HCT116 (cell line): ENCODE data around the gene SPON1. TPM values are rescaled to one million over a fixed set of nuclear protein-coding genes. Genes with fewer than 3 reads are reported as not detected.

Experiments used
- ATAC-seq: fragments of 200-7000 bp; cut with Tn5 transposase; 2 replicates; pipeline ENCODE4 v1.9.1; 2020; ENCODE audit warnings: mild to moderate bottlenecking, moderate library complexity
- BruUV-seq: library from RNA; stranded (reverse); fragments of 400-500 nt; replicated peaks from 2 replicates; lab custom pipeline; 2021; lab: Mats Ljungman, UMichigan
- CTCF ChIA-PET: fragments of 300-600 bp; sonication (Branson Sonifier 250); formaldehyde crosslinking; loops from one replicate; lab custom pipeline; 2021; ENCODE audit warnings: antibody characterized with exemption; lab: Charles Lee
- POLR2A ChIA-PET: fragments of 300-600, 350-600 bp; sonication (Branson Sonifier 250); formaldehyde crosslinking; loops from one replicate; lab custom pipeline; 2021; ENCODE audit warnings: antibody characterized with exemption; lab: Charles Lee
- RAD21 ChIA-PET, 2 experiments: fragments of 300-600 bp; sonication (Branson Sonifier 250); formaldehyde crosslinking; loops; one replicate each; lab custom pipeline; 2023; ENCODE audit warnings: low total read pairs in 2 of 2; ENCODE audit not compliant: uncharacterized antibody in 2 of 2, unreplicated experiment in 2 of 2, low non-redundant PET in 1 of 2; lab: Charles Lee
- DNase-seq: peaks from one replicate; pipeline ENCODE4 v3.0.0-alpha.2; 2010; ENCODE audit warnings: low read depth, low spot score
- H2AFZ ChIP-seq: fragments of 200-600 bp; shearing (Covaris generic), sonication (generic); 2 replicates; pipeline ENCODE4 v1.6.1; 2017; ENCODE audit warnings: low read depth, mixed run types, mixed read lengths, antibody characterized with exemption, low read length; ENCODE audit not compliant: poor library complexity, severe bottlenecking
- H3K27ac ChIP-seq: 2 replicates; pipeline ENCODE4 v1.5.1; 2012; ENCODE audit warnings: low read depth, low read length
- H3K27me3 ChIP-seq: fragments of 200-600 bp; sonication (generic); 2 replicates; pipeline ENCODE4 v1.6.1; 2016; ENCODE audit warnings: mixed run types, low read length, mixed read lengths; ENCODE audit not compliant: insufficient read depth
- H3K36me3 ChIP-seq, 2 experiments: fragments of 200-500 bp in 1 of 2; fragments of 200-600 bp in 1 of 2; sonication (Bioruptor generic) in 1 of 2; sonication (generic) in 1 of 2; 2 replicates each; pipeline versions ENCODE4 v1.5.1 to v1.6.1; 2014 to 2016; ENCODE audit warnings: low read length in 2 of 2, inconsistent platforms in 1 of 2, mixed read lengths in 1 of 2, mixed run types in 1 of 2; ENCODE audit not compliant: insufficient read depth in 2 of 2, control insufficient read depth in 1 of 2
- H3K4me1 ChIP-seq, 2 experiments: fragments of 200-600 bp in 1 of 2; sonication (generic) in 1 of 2; 2 replicates each; pipeline versions ENCODE4 v1.5.1 to v1.6.1; 2012 to 2017; ENCODE audit warnings: low read length in 2 of 2, inconsistent platforms in 1 of 2, mild to moderate bottlenecking in 1 of 2, mixed read lengths in 1 of 2, mixed run types in 1 of 2, moderate library complexity in 1 of 2; ENCODE audit not compliant: insufficient read depth in 2 of 2, control insufficient read depth in 1 of 2
- H3K4me2 ChIP-seq: fragments of 200-600 bp; sonication (generic); 2 replicates; pipeline ENCODE4 v1.6.1; 2017; ENCODE audit warnings: mixed run types, low read length, mixed read lengths
- H3K4me3 ChIP-seq, 2 experiments: fragments of 200-600 bp in 1 of 2; sonication (generic) in 1 of 2; replicated peaks in 1 of 2; 2 replicates each; pipeline ENCODE4 v1.5.1; 2011 to 2016; ENCODE audit warnings: low read length in 2 of 2, control low read depth in 1 of 2, low read depth in 1 of 2, mild to moderate bottlenecking in 1 of 2, mixed read lengths in 1 of 2, mixed run types in 1 of 2
- H3K79me2 ChIP-seq: fragments of 200-600 bp; sonication (generic); 2 replicates; pipeline ENCODE4 v1.6.1; 2017; ENCODE audit warnings: mild to moderate bottlenecking, mixed run types, low read length, moderate library complexity, mixed read lengths; ENCODE audit not compliant: insufficient read depth
- H3K9ac ChIP-seq: fragments of 200-600 bp; sonication (generic); 2 replicates; pipeline ENCODE4 v1.6.1; 2016; ENCODE audit warnings: low read length, mixed read lengths
- H3K9me2 ChIP-seq: fragments of 200-600 bp; sonication (generic), shearing (Covaris generic); 2 replicates; pipeline ENCODE4 v1.6.1; 2017; ENCODE audit warnings: mixed run types, mild to moderate bottlenecking, moderate library complexity; ENCODE audit not compliant: insufficient read depth
- H3K9me3 ChIP-seq, 2 experiments: fragments of 200-500 bp in 1 of 2; fragments of 200-600 bp in 1 of 2; sonication (Bioruptor generic) in 1 of 2; sonication (generic) in 1 of 2; 2 replicates each; pipeline ENCODE4 v1.6.1; 2014 to 2017; ENCODE audit warnings: low read length in 2 of 2, mixed read lengths in 2 of 2, inconsistent platforms in 1 of 2, low read depth in 1 of 2, mild to moderate bottlenecking in 1 of 2, mixed run types in 1 of 2, moderate library complexity in 1 of 2; ENCODE audit not compliant: control insufficient read depth in 1 of 2, insufficient read depth in 1 of 2
- H4K20me1 ChIP-seq: fragments of 200-600 bp; sonication (generic), shearing (Covaris generic); 2 replicates; pipeline ENCODE4 v1.6.1; 2017; ENCODE audit warnings: mixed run types, mild to moderate bottlenecking, moderate library complexity; ENCODE audit not compliant: insufficient read depth
- ELF1 ChIP-seq: IDR thresholded peaks from 2 replicates; pipeline ENCODE4 v1.6.1; 2012; ENCODE audit warnings: low read depth, borderline replicate concordance
- JUND ChIP-seq: IDR thresholded peaks from 2 replicates; pipeline ENCODE4 v1.6.1; 2012
- POLR2A ChIP-seq: IDR thresholded peaks from 2 replicates; pipeline ENCODE4 v1.7.0; 2011; ENCODE audit warnings: borderline replicate concordance; ENCODE audit not compliant: insufficient read depth, insufficient read length; ENCODE audit errors: extremely low read depth
- RAD21 ChIP-seq: IDR thresholded peaks from 2 replicates; pipeline ENCODE4 v1.6.1; 2012; ENCODE audit warnings: low read depth, mild to moderate bottlenecking
- SIN3A ChIP-seq: IDR thresholded peaks from 2 replicates; pipeline ENCODE4 v1.6.1; 2012; ENCODE audit warnings: low read depth
- YY1 ChIP-seq: IDR thresholded peaks from 2 replicates; pipeline ENCODE4 v1.6.1; 2011; ENCODE audit warnings: low read length, low read depth, moderate library complexity, mild to moderate bottlenecking; ENCODE audit not compliant: insufficient replicate concordance; ENCODE audit errors: extremely low read depth
- ZFX ChIP-seq: fragments of 450-650 bp; IDR thresholded peaks from 2 replicates; pipeline ENCODE4 v1.6.1; 2017
- ZNF274 ChIP-seq: fragments of 200-500 bp; sonication (Bioruptor generic); IDR thresholded peaks from 2 replicates; pipeline ENCODE4 v1.6.1; 2014; ENCODE audit warnings: mild to moderate bottlenecking, low read depth, low read length, inconsistent platforms
- intact Hi-C: fragments of 100-400 bp; cut with micrococcal nuclease; formaldehyde crosslinking; loops from 2 replicates; pipeline ENCODE4 v1.10.0; 2022
- total RNA-seq: library from RNA; stranded (reverse); gene quantifications from one replicate; pipeline ENCODE4 v1.2.1, GENCODE V29; 2021; ENCODE audit not compliant: unreplicated experiment
- TF ChIP-seq, protein P1 (sequence below): IDR thresholded peaks from 2 replicates; pipeline ENCODE4 v1.6.1; 2012
- TF ChIP-seq, protein P2 (sequence below): IDR thresholded peaks from 2 replicates; pipeline ENCODE4 v1.6.1; 2012
- TF ChIP-seq, protein P3 (sequence below): IDR thresholded peaks from 2 replicates; pipeline ENCODE4 v1.6.1; 2011; ENCODE audit warnings: mild to moderate bottlenecking, low read length, moderate library complexity; ENCODE audit not compliant: insufficient replicate concordance; ENCODE audit errors: extremely low read depth
- TF ChIP-seq, protein P4 (sequence below): IDR thresholded peaks from 2 replicates; pipeline ENCODE4 v1.6.1; 2012; ENCODE audit warnings: low read depth

Gene SPON1
- total RNA-seq, 1 experiment from 2014 or later: 0.17 TPM

DNA sequence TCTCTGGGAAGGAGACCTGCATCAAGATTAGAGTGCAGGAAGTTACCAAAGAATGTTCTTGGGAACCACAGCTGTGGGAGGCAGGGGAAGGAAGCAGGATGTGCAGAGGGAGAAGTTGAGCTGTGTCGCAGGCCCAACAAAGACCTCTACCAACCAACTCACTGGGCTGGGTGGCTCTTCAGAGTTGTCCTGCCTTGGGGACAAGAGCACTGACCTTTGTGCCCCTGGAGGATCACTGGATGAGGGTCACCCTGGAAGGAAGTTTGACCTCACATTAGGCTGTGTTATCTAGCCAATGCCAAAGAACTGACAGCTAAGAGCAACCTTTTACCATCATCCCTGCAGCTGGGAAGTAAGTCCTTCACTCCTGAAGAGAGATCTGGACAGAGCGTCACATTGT, 265.8 kb downstream of the SPON1 start (continued):
- TF ChIP-seq YY1 (no peak), RAD21 (no peak)

DNA sequence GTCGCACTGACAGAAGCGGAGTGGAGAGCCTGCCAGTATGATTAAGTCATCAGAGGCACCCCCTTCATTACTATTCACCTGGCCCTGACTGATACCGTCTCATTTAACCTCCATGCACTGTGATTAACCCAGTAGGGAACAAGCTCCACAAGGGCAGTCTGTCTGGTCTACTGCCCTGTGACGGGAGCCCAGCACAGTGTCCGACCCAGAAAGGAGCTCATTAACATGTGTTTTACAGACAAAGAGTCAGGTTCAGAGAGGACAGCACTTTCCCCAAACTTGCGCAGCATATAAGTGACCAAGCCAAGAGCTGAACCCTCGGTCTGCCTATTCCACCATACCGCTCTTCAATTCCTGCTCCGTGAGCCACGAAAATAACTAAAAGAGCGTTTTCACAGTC, 266.9 kb downstream of the SPON1 start:
- Histone ChIP-seq H3K9me2 (no peaks in the 10 kb centered on the region), H3K4me1 (no peaks in the 10 kb centered on the region), H3K9ac (no peak overlapping the region), H3K27me3 (peaks cover 17% of the 10 kb centered on the region; the same call in 1 of the 2 replicates), H3K9me3 (no peaks in the 10 kb centered on the region), H3K79me2 (no peaks in the 10 kb centered on the region), H3K4me3 (no peak overlapping the region), H3K4me2 (no peak overlapping the region), H4K20me1 (no peaks in the 10 kb centered on the region), H3K36me3 (no peaks in the 10 kb centered on the region), H2AFZ (no peak overlapping the region), H3K27ac (no peak overlapping the region)
- intact Hi-C loops: no loop called here
- ChIA-PET CTCF (interaction anchor here (1.1 kb wide), 1 partner anchor 259 kb away, joined by 3 read pairs; no protein-coding TSS in a partner anchor), POLR2A (no interaction called here), RAD21 (no interaction called here)
- no TSS peak for BruUV-seq
- ATAC-seq (no peak), DNase-seq (no peak)
- TF ChIP-seq SIN3A (no peak), ZNF274 (no peak), ELF1 (no peak), POLR2A (no peak)
- TF ChIP-seq, protein P1, sequence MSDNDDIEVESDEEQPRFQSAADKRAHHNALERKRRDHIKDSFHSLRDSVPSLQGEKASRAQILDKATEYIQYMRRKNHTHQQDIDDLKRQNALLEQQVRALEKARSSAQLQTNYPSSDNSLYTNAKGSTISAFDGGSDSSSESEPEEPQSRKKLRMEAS: no peak

DNA sequence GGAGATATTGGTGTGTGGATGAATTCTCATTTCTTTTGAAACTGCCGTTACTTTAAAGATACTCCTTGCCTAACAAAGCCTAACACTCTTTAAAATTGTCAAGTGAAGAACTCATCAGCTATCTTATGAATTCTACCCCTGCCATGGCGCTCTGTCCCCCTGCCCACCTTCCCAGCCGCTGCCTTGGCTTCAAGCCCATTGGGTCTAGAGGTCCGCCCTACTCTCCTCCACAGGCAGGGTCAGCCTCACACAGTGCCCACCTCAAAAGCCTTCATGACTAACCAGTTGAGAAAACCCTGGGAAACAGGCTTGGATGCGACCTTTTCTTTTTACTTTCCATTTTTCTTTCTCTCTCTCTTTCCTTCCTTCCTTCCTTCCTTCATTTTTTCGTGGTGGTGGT, 267.9 kb downstream of the SPON1 start:
- ATAC-seq (no peak), DNase-seq (no peak)
- Histone ChIP-seq H3K9me2 (no peaks in the 10 kb centered on the region), H3K9me3 (no peaks in the 10 kb centered on the region), H3K4me2 (no peak overlapping the region), H3K4me1 (no peaks in the 10 kb centered on the region), H4K20me1 (no peaks in the 10 kb centered on the region), H3K27ac (no peak overlapping the region), H3K4me3 (no peak overlapping the region), H3K36me3 (no peaks in the 10 kb centered on the region), H3K79me2 (no peaks in the 10 kb centered on the region), H3K9ac (no peak overlapping the region), H2AFZ (no peak overlapping the region), H3K27me3 (peaks cover 18% of the 10 kb centered on the region; the same call in 1 of the 2 replicates)
- RAD21 ChIA-PET: interaction anchor here in 1 of 2 experiments (0.7 kb wide), 1 partner anchor 554 kb away, joined by 12 read pairs; no protein-coding TSS in a partner anchor
- CTCF ChIA-PET: interaction anchor here (1.1 kb wide), 1 partner anchor 260 kb away, joined by 3 read pairs; no protein-coding TSS in a partner anchor
- no TSS peak for BruUV-seq
- POLR2A ChIA-PET: no interaction called here
- intact Hi-C loops: no loop called here
- TF ChIP-seq, protein P2, sequence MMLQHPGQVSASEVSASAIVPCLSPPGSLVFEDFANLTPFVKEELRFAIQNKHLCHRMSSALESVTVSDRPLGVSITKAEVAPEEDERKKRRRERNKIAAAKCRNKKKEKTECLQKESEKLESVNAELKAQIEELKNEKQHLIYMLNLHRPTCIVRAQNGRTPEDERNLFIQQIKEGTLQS: no peak
- TF ChIP-seq RAD21: no peak
- TF ChIP-seq, protein P1: no peak
- no peak for TF ChIP-seq ZFX
- TF ChIP-seq, protein P3, sequence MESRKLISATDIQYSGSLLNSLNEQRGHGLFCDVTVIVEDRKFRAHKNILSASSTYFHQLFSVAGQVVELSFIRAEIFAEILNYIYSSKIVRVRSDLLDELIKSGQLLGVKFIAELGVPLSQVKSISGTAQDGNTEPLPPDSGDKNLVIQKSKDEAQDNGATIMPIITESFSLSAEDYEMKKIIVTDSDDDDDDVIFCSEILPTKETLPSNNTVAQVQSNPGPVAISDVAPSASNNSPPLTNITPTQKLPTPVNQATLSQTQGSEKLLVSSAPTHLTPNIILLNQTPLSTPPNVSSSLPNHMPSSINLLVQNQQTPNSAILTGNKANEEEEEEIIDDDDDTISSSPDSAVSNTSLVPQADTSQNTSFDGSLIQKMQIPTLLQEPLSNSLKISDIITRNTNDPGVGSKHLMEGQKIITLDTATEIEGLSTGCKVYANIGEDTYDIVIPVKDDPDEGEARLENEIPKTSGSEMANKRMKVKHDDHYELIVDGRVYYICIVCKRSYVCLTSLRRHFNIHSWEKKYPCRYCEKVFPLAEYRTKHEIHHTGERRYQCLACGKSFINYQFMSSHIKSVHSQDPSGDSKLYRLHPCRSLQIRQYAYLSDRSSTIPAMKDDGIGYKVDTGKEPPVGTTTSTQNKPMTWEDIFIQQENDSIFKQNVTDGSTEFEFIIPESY: no peak
- TF ChIP-seq, protein P4, sequence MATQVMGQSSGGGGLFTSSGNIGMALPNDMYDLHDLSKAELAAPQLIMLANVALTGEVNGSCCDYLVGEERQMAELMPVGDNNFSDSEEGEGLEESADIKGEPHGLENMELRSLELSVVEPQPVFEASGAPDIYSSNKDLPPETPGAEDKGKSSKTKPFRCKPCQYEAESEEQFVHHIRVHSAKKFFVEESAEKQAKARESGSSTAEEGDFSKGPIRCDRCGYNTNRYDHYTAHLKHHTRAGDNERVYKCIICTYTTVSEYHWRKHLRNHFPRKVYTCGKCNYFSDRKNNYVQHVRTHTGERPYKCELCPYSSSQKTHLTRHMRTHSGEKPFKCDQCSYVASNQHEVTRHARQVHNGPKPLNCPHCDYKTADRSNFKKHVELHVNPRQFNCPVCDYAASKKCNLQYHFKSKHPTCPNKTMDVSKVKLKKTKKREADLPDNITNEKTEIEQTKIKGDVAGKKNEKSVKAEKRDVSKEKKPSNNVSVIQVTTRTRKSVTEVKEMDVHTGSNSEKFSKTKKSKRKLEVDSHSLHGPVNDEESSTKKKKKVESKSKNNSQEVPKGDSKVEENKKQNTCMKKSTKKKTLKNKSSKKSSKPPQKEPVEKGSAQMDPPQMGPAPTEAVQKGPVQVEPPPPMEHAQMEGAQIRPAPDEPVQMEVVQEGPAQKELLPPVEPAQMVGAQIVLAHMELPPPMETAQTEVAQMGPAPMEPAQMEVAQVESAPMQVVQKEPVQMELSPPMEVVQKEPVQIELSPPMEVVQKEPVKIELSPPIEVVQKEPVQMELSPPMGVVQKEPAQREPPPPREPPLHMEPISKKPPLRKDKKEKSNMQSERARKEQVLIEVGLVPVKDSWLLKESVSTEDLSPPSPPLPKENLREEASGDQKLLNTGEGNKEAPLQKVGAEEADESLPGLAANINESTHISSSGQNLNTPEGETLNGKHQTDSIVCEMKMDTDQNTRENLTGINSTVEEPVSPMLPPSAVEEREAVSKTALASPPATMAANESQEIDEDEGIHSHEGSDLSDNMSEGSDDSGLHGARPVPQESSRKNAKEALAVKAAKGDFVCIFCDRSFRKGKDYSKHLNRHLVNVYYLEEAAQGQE: no peak
- no peak for TF ChIP-seq ELF1
- TF ChIP-seq JUND: no peak
